Measurements from ENCODE around the gene RABGAP1L.
"Not testable (repeated sequence)": the region's sequence is repeated elsewhere in the genome, so short reads cannot be mapped to it uniquely, and the experiment has no call there.

RABGAP1L gene

DNA sequence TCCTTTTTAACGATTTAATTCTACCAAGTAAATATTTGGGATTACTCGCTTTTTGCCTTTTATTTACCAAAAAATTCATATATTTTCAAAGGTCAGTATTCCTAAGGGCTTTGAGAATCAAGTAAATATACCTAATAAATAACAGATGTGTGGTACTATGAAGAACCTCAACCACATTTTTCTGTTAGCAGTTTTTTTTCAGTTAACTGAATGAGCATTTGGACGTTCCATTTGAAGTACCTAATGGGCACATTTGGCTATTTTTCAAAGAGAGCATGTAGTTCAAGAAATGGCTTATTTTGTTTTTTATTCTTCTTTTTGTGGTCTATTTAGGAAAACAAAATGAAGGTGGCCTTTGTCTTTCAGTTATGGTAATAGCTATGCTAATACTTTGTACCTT is 541.5 kb downstream of the RABGAP1L start:
- DNase-seq (ENCODE audit: low read depth in 2 of 2, low spot score in 1 of 2) = no peak

DNA sequence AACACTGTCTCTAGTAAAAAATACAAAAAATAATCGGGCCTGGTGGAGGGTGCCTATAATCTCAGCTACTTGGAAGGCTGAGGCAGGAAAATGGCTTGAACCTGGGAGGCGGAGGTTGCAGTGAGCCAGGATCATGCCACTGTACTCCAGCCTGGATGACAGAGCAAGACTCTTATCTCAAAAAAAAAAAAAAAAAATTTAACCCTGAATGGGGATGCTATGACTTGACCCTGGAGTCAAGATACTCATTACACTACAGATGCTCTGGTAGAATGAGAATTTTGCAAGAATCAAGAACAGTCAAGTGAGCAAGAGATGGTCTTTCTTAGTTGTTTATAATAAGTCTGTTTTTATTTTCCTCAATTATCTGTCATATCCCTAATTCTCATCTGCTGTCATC is 542.2 kb downstream of the RABGAP1L start:
- DNase-seq (ENCODE audit: low read depth in 2 of 2, low spot score in 1 of 2) = no peak

DNA sequence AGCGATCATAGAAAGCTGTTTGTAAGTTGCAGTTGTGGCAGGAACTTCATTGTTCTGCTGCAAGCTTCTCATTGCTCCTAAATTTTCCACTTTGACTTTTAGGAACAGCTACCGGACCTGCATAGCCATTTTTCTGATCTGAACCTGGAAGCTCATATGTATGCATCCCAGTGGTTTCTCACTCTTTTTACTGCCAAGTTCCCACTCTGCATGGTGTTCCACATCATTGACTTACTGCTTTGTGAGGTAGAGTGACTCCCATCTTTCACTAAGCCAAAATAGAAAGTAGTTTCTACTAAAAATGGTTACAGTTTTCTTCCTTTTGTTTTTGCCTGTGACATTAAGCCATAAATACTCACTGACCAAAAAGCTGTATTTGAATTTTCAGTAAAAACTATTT is 542.7 kb downstream of the RABGAP1L start:
- no peak for DNase-seq (ENCODE audit: low read depth in 2 of 2, low spot score in 1 of 2)

DNA sequence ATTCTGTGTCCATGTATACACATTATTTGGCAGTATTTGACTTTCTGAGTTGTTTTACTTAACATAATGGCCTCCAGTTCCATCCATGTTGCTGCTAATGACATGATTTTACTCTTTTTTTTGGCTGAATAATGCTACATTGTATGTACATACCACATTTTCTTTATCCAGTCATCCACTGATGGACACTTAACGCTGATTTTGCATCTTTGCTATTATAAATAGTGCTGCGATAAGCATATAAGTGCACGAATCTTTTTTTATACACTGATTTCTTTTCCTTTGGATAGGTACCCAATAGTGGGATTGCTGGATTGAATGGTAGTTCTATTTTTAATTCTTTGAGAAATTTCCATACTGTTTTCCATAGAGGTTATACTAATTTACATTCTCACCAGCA is 544.0 kb downstream of the RABGAP1L start:
- no peak for DNase-seq (ENCODE audit: low read depth in 2 of 2, low spot score in 1 of 2)

DNA sequence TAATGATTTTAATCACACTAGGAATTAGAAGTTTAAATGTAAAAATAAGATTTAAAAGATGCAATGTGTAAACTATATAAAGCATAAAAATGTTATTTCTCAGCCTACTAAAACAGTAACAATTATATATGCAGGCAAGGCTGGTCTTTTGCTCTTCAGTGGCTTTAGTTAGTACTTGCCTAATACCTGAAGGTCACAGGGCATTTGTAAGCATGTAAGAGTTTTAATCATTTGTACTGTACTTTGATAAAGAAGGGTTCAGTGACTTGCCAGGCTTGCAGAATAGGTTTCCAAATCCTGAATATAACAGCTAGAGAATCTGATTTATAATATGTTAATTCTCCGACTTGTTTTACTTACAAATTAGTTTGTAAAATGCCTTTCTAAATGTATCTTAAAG is 545.0 kb downstream of the RABGAP1L start:
- DNase-seq (ENCODE audit: low read depth in 2 of 2, low spot score in 1 of 2) = no peak

DNA sequence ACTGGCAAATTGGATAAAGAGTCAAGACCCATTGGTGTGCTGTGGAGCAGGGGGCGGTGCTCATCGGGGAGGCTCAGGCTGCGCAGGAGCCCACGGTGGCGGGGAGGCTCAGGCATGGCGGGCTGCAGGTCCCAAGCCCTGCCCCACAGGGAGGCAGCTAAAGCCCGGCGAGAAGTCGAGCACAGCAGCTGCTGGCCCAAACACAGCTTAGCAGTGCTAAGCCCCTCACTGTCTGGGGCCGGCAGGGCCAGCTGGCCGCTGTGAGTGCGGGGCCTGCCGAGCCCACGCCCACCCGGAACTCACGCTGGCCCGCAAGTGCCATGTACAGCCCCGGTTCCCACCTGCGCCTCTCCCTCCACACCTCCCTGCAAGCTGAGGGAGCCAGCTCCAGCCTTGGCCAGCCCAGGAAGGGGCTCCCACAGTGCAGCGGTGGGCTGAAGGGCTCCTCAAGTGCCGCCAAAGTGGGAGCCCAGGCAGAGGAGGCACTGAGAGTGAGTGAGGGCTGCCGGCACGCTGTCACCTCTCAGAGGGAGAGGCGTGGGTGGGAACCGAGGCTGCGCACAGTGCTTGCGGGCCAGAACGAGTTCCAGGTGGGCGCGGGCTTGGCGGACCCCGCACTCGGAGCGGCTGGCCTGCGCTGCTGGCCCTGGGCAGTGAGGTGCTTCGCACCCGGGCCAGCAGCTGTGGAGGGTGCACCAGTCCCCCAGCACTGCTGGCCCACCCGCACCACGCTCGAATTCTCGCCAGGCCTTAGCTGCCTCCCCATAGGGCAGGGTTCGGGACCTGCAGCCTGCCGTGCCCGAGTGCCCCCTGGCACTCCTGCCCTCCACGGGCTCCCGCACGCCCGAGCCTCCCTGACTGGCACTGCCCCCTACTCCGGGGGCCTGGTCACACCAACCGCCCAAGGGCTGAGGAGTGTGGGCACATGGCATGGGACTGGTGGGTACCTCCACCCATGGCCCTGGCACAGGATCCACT is 551.8 kb downstream of the RABGAP1L start:
- DNase-seq (ENCODE audit: low read depth in 2 of 2, low spot score in 1 of 2) = no peak

DNA sequence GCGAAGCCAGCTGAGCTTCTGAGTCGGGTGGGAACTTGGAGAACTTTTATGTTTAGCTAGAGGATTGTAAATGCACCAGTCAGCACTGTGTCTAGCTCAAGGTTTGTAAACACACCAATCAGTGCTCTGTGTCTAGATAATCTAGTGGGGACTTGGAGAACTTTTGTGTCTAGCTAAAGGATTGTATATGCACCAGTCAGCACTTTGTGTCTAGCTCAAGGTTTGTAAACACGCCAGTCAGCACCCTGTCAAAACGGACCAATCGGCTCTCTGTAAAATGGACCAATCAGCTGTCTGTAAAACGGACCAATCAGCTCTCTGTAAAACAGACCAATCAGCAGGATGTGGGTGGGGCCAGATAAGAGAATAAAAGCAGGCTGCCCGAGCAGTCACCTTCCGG is 552.5 kb downstream of the RABGAP1L start:
- not testable (repeated sequence) for DNase-seq (ENCODE audit: low read depth in 2 of 2, low spot score in 1 of 2)

DNA sequence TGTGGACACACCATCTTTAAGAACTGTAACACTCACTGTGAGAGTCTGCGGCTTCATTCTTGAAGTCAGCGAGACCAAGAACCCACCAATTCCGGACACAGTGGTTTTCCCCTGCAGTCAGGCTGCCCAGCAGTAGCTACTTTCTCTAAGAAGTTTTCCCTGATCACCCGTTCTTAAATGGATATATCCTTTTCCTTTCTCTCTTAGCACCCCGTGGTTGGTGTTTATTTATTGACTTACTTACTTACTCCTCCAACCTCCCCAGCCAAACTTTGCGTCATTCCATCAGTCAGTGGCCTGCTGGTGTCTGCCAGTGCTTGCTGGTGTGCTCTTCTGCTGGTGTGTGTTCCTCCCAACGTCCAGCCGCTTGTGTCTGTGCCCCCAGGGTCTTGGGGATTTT is 553.2 kb downstream of the RABGAP1L start:
- DNase-seq (ENCODE audit: low read depth in 2 of 2, low spot score in 1 of 2) = no peak

DNA sequence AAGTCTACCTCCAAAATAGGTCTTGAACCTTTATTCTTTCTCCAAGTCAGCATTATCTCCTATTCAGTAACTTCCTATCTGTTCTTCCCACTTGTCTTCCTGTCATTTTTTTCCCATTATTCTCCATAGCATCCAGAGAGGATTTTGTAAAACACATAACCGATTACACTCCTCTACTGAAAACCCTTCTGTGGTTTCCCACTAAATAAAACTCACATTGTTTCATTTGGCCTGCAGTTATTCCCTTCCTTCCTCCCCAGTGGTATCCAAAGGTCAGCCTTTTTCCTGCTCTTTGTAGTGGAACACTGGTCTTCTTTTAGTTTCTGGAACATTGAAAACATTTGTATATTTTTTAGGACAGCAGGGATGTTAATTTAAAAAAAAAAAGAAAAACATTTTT is 554.5 kb downstream of the RABGAP1L start:
- DNase-seq (ENCODE audit: low read depth in 2 of 2, low spot score in 1 of 2) = no peak

DNA sequence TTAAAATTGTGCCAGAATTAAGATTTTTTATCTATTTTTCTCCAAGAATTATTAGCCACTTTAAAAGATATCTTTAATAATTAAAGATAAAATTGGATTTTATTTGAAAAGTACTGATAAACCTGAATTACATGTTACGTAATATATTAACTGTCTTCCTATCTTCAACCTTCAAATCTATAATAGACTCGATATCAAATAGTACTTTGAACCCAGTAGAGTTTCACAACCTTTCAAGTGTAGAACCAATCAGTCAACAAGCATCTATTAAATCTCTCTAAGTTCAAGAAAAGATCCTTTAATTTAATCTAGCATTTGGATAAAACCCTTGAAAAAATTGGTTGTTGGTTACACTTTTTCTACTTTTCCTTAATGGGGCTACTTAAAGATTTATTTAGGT is 559.9 kb downstream of the RABGAP1L start:
- DNase-seq (ENCODE audit: low read depth in 2 of 2, low spot score in 1 of 2) = no peak

DNA sequence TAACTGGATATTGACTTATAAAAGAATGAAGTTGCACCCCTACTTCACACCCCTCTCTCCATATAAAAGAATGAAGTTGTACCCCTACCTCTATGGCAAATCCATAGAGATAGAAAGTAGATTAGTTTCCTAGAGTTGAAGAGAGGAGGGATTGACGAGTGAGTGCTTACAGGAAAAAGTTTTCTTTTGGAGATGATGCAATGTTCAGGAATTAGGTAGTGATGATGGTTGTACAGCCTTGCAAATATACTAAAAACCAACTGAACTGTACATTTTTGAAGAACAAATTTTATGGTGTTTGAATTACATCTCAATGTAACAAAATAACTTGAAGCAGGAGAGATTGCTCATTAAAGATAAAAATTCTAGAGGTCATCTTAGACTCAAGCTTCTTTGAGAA is 561.3 kb downstream of the RABGAP1L start:
- no peak for DNase-seq (ENCODE audit: low read depth in 2 of 2, low spot score in 1 of 2)

DNA sequence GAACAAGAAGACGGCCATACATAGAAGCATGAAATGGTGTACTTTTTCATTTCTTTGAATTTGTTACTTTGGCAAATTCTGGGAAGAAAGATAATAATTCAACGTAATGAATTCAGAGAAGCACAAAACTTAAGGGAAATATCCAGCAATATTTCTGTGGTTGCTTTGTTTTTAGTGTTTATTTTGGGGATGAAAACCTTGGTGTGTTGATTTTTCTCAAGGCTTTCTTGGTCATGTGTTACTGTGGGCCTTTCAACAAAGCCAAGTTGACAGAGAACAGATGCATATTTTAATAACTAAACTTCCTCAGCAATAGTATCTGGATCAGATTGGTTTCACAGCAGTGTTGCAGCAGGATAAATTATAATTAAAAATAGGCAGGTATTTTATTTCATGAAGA is 561.9 kb downstream of the RABGAP1L start:
- DNase-seq (ENCODE audit: low read depth in 2 of 2, low spot score in 1 of 2) = no peak

DNA sequence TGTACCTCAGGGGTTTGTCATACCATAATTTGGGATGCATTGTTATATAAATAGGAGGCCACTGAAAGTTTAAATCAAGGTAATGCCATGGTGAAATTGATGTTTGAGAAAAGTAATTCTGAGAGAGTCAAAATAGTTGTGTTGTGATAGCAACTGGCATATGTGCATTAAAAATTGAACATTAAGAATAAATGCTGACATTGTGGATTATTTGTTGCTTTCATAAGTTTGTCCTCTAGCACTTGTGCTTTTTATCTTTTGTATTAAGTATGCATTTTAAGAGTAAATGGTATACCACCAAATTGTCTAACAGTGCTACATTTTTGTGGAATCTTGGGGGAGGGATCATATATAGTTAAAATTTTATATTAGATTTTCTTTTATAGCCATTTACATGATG is 564.5 kb downstream of the RABGAP1L start:
- DNase-seq (ENCODE audit: low read depth in 2 of 2, low spot score in 1 of 2) = no peak

DNA sequence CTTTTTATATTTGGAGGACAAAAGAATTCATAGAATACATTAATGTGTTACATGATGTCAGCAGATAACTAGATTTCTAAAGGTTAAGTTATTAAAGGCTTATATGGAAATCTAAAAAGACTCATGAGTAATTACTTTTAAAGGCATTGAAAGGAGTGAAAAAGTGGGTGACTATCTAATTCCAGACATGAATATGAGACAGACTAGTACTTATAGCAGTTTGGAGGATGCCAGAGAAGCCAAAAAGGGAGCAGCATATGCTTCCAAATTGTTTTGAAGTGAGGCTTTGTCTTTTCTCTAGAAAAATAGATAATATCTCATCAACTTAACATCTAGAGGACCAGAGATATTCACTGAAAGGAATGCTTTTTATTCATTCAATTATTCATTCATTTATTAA is 564.9 kb downstream of the RABGAP1L start:
- DNase-seq (ENCODE audit: low read depth in 2 of 2, low spot score in 1 of 2) = no peak

DNA sequence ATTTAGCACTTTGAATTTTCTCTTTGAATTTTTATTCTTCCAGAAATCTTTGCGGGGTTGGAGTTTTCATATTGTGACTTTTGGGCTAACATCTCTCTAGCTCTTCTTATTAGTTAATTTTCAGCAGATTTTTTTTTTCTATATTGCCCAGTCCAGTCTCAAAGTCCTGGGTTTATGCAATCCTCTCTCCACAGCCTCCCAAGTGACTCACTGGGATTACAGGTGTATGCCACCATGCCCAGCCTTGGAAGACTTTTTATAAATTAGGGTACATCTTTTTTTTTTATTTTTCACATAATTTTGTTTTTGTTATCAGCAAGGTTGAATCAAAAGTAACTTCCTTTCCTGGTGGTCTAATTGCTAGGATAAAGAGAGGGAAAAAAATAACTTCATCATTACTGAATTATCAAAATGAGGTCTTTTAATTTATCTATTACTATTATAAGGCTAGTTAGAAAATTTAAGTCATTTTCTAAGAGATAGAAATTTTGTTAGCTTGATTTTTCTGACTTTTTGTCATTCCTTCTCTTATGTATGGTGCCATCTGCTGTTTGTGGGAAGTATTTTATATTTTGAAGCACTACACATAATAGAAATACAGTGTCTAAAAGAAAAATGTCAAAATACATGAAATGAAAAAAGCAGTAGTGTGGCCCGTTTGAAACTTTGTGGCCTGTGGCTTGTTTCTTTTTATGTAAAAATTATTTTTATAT is 567.0 kb downstream of the RABGAP1L start:
- no peak for DNase-seq (ENCODE audit: low read depth in 2 of 2, low spot score in 1 of 2)

DNA sequence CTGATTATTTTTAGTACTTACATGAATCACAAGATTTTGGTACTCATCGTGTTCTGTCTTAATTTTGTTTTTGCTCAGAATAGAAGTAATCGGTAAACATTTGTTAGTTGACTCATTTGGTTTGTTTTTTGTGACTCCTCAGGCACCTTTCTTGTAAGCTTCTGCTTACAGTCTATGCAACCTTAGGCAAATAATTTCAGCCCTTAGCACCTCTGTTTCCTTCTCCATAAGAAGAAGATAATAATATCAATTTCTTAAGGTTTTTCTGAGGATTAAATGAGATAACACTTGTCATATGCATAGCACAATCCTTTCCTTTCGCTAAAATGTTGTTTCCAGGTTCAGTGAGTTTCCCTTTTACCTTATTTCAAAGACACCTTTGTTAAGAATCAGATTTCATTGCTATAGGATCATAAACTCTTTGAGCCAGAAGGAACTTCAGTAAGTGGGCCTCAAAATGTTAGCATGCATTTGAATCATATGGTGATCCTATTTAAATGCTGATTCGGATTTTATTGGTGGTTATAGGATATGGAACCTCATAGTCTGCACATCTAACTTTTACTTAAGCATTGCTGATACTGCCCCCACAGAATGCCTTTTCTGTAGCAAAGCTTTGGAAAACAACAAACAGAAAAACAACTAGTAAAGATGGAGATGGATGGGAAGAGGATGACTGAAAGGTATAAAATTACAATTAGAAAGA is 567.7 kb downstream of the RABGAP1L start:
- DNase-seq (ENCODE audit: low read depth in 2 of 2, low spot score in 1 of 2) = no peak

DNA sequence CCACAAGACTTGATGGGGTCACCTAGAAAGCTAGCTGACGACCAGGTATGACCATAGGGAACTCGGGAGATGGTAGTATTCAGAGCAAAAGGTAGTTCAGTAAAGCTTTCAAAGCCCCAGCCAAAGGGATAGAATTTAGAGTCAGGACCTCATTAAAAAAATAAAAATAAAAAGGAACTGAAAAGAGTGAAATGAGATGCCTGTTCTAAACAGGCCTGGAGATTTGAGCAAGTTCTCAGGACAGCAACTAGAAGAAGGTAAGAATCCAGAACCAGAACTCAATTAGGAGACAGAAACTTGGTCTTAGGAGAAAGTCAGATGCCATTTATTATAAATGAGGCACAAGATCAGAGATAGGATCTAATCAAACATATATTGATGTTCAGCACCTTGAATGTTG is 575.0 kb downstream of the RABGAP1L start:
- DNase-seq (ENCODE audit: low read depth in 2 of 2, low spot score in 1 of 2) = no peak

DNA sequence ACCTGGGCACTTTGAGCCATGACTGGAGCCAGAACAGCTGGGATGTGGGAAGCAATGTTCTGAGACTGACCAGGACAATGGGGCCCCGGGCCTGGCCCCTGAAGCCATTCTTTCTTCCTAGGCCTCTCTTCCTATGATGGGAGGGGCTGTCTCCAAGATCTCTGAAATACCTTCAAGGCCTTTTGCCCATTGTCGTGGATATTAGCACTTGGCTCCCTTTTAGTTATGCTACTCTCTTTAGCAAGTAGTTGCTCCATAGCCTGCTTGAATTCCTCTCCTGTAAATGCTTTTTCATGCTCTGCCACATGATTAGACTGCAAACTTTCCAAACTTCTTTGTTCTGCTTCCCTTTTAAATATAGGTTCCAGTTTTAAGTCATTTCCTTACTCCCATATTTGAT is 577.5 kb downstream of the RABGAP1L start:
- DNase-seq (ENCODE audit: low read depth in 2 of 2, low spot score in 1 of 2) = no peak

DNA sequence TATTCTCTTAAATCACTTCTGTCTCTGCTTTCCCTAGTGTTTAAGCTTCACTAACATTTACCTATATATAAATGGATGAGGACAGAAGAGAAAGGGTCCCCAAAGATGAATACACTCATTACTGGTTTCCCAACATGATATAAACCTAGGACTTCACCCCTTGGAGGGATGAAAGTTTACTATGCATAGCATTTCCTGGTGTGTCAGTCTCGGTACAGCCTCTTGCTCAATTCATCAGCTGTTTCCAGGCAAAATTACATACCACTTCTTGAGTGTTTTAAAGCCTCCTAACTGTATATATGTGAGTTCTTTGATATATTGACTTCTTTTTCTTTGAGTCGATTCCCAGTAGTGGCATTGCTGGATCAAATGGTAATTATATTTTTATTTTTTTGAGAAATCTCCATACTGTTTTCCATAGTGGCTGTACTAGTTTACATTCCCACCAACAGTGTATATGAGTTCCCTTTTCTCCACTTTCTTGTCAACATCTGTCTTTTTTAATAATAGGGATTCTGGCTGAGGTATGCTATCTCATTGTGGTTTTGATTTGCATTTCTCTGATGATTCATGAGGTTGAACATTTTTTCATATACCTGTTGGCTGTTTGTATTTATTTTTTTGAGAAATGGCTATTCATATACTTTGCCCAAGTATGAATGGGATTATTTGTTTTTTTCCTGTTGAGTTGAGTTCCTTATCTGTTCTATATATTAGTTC is 581.1 kb downstream of the RABGAP1L start:
- no peak for DNase-seq (ENCODE audit: low read depth in 2 of 2, low spot score in 1 of 2)

DNA sequence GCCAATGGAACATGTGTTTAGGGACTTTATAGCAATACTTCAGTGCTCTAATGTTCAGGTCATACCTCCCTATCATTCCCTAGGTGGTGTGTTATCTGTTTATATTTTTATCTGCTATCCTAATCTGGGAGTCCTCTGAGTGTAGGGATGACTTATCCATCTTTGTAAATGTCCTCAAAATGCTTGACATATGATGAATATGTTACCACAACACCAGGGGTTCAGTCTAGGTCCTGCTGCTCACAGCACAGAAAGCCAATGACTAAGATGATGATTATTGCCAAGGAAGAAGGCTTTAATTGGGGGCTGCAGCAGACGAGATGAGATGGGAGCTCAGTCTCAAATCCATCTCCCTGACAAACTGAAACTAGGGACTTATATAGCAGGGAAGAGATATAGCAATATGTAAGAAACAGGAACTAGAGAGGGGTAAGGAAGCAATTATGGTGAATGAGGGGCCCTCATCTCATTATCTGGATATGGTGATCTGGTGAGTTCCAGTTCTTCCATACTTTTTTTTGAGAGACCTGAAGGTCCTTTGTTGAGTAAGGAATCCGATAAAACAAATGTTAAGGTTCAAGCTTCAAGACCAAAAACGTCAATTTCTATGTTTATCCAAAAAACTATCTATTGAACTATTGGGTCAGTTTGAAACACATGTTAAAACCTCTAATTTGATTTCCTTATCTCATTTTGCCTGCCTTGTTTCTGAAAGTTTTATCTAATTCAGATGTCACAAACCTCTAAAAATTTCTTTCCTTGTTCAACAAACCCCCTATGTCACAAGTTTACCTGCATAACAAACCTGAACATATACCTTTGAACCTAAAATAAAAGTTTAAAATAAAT is 583.7 kb downstream of the RABGAP1L start:
- DNase-seq (ENCODE audit: low read depth in 2 of 2, low spot score in 1 of 2) = no peak

Data from stimulated activated CD8-positive, alpha-beta memory T cell treated with anti-CD3 and anti-CD28 coated beads, Interleukin-4, amount 100 ng/mL, for 1 hour (primary cell).